Stimulated activated CD8-positive, alpha-beta memory T cell treated with anti-CD3 and anti-CD28 coated beads, Interleukin-15, amount 100 ng/mL, for 4 hours (primary cell): ENCODE results near the gene NPEPL1.

Experiments used
- DNase-seq, 2 donors: peaks; one replicate each; pipeline ENCODE4 v3.0.0-alpha.2; 2020; ENCODE audit warnings: low read depth in 2 of 2

NPEPL1 gene

GRCh38 chr20:58658760-58659159 is 33.8 kb upstream of the NPEPL1 start:
- DNase-seq: no peak

DNA sequence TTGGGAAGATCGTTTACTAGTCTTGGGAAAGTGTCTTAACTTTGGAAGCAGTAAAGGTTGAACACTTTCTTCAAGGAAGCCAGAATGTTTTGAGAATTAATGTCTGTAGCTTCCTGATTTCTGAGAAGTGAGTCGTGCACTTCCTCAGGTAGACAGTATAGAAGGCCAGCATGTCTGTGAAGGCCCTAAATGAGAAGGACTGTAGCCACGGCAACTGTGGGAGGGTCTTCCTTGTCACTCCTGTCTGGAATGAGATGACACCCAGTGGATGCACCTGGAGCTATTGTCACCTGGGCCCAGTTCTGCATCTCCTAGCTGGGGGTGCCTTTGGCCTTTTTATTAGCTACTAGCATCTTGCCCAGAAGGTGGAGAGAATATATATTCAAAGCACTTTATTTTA is 32.8 kb upstream of the NPEPL1 start:
- no peak for DNase-seq

- no peak for DNase-seq
Measured at GRCh38 chr20:58660855-58661597, 31.6 kb upstream of the NPEPL1 start.

DNA sequence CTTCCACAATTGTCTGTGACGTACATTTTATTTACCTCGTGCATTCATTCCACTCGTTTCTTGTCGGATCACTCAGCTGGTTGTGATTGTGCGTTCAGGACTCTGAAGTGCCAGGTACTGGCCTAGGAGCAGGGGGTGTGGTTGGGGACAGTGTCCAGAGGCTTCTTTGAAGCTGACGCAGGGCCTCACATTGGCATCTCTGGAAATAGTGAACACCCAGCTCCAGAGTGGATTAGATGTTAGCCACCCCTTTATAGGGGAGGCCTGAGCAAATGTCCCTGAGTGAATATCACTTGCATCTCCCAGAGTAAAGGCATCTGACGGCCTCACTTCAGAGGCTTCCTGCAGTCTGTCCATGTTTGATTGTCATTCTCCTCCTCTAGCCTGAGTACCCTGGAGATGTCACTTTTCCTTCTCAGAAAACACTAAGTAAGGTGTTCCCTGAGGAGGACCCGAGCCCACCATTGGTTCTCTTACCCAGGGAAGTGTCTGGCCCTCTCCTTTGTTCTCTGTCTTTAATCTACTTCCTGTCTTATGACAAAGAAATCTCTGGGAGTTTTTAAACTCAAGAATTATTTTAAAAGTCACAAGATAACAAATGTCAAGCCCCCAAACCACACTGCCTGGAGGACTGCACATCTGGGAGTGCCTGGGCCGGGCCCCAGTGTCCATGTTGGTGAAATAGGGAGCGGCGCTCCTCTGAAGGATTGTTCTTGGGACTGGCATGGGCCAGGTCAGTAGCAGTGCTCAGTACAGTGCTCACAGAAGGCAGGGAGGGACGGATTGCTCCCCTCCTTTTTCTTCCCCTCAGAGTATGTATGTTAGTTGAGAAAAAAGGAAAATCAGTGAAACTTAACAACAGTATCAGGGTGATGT is 30.8 kb upstream of the NPEPL1 start:
- DNase-seq: no peak

DNA sequence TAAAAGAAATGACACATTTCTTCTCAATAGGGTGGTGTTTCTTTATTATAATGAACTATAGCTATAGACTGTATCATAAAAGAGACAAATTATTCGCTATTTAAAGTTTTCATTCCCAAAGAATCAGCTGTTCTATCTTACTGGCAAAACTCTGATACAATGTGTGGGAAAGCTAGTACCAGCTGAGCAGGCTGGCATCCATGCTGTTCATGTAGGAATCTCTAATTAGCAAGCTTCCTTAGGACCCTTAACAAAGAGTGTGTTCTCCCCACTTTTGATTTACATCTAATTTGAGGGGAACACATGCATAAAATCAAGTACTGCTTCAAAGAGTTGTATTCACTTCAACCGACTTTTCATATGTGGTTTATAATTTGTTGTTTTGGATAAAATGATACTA is 28.3 kb upstream of the NPEPL1 start:
- no peak for DNase-seq

- DNase-seq: no peak
Measured at GRCh38 chr20:58664883-58665282, 27.7 kb upstream of the NPEPL1 start.

DNA sequence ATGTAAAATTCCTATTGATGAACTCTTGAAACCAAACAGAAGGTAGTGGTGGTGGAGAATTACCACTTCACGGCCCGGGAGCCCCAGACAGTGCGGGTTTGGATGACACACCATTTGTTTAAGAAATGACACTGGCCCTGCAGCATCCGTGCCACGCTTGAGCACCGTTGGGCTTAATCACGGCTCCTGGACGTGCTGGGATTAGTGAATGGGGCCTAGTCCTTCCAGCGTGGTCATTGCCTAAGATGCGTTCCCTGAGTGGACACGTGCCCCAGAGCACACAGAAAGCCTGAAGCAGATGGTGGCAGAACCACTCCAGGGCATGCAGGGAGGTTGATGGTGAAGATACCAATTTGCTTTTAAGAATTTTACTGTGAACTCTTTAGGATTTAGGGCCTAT is 27.0 kb upstream of the NPEPL1 start:
- DNase-seq: no peak

- no peak for DNase-seq
Measured at GRCh38 chr20:58666702-58667101, 25.9 kb upstream of the NPEPL1 start.

DNA sequence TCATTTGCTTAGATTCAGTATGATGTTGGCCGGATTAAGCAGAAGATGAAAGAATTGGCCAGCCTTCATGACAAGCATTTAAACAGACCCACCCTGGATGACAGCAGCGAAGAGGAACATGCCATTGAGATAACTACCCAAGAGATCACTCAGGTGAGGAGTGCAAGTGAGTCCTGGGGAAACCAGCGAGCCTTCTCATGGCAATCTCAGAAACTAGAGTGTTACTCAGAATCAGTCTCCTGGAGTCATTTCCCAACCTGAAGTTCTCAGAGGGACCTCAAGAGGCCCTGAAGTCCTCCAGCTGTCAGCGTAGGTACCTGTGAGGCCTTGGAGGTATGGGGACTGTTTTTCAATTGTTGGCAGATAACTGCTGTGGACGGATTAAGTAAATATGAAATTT is 24.6 kb upstream of the NPEPL1 start:
- DNase-seq: no peak

- DNase-seq: no peak
Measured at GRCh38 chr20:58668901-58669286, 23.7 kb upstream of the NPEPL1 start.

DNA sequence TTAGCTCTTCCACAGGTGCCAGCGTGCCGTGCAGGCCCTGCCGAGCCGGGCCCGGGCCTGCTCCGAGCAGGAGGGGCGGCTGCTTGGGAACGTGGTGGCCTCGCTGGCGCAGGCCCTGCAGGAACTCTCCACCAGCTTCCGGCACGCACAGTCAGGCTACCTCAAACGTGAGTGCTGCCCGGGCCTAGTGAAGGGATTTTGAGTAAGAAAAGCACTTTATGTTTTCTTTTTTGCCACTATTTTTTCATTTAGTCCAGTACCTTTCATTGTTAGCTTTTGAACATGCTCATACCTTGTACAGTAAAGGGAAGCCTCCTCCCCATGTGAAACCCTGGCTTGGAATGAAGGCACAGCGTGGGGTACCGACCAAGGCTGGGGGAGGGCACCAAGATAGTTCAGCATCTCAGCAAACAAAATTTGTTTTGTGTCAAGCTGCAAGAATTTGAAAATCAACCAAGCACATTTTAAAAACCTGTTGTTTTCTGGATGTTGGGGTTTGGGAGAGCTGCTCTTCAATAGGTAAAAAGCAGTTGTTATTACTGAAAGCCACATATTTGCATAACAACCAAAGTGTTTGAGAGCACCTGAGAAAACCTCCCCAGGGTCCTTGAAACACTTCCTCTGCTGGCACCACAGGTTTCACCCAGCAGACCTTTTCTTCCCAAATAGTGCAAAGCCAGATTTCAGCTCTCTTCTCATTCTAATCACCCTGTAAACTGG is 23.2 kb upstream of the NPEPL1 start:
- DNase-seq: no peak

GRCh38 chr20:58670102-58670501 is 22.5 kb upstream of the NPEPL1 start:
- no peak for DNase-seq

DNA sequence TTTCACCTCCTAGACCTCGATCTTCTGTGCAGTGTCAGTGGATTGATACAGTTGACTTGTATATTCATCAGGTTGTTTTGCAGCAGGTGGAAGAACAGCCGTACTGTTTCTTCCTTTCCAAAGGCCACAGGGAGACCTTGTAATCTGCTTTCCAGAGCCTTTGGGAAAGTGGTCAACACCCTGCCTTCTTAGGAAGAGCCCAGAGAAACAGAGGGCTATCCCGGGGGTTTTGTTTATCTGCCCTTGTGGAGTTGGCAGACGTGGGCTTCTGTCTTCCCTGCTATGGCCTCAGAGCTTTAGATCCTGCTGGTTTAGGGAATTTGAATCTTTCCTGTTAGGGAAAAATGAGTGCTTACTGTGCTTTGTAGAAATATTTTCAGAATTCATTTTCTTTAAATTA is 21.9 kb upstream of the NPEPL1 start:
- DNase-seq: no peak

GRCh38 chr20:58673119-58673518 is 19.5 kb upstream of the NPEPL1 start:
- DNase-seq: no peak

DNA sequence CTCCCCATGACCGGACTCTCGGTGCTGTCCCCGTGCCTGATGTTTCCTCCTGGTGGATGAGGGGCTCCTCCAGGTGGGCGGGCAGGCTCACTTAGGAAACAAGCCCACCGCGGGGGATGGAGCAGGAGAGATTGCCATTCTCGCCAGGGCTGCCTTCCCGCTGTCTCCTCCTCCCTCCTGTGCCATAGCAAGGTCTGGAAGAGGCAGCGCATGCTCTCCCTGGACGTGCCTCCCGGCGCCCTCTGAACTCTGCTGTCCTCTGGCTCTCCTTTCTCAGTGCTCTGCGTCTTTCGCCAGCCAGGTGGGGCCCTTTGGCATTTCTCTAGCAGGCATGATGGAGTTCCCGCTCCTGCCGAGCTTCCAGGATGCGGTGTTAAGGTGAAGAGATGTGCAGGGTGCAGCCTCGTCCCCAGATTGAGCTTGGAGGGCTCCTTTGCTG is 17.4 kb upstream of the NPEPL1 start:
- no peak for DNase-seq

DNA sequence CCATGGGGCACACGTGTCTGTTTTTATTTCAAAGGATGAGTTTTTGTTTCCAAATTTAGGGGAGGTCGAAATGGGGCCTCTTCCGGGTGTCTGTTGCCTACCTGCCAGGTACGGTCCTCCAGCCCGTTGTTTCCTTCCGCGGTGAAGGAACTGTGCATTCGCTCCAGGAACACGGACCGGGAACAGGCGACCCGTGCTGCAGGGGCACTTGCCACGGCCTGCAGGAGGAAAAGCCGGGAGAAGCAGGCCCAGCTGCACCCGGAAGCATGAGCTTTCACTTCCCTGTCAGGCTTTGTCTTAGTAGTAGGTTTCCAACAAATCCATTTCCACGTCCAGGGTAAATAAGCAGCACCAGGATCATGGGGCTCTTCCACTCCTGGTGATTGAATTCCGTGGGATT is 17.0 kb upstream of the NPEPL1 start:
- DNase-seq: no peak

- no peak for DNase-seq
Measured at GRCh38 chr20:58676161-58676560, 16.4 kb upstream of the NPEPL1 start.

DNA sequence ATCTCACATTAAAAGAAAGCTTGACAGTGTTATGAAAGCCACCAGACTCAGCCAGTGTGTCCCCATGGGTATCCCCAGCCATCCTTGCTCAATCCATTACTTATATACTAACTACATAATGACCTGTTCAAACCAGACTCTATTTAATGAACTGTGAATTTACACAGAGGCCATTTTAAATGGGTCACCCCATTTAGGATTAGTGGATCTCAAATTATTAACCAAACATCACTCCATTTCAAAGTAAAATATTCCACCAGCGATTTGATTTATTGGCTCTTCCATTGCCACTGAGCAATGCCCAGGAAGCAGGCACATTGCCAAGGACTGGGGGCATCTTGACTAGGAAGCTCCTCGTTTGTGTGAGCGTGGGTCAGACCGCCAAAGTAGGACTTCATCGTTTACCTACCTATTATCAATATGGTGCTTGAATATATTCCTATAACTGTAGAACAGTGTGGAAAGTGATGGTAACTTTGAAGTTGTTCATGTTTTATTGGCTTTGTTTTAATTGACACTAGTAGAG is 15.5 kb upstream of the NPEPL1 start:
- DNase-seq: no peak

GRCh38 chr20:58677808-58678207 is 14.8 kb upstream of the NPEPL1 start:
- DNase-seq: no peak

GRCh38 chr20:58678806-58679205 is 13.8 kb upstream of the NPEPL1 start:
- DNase-seq: no peak

DNA sequence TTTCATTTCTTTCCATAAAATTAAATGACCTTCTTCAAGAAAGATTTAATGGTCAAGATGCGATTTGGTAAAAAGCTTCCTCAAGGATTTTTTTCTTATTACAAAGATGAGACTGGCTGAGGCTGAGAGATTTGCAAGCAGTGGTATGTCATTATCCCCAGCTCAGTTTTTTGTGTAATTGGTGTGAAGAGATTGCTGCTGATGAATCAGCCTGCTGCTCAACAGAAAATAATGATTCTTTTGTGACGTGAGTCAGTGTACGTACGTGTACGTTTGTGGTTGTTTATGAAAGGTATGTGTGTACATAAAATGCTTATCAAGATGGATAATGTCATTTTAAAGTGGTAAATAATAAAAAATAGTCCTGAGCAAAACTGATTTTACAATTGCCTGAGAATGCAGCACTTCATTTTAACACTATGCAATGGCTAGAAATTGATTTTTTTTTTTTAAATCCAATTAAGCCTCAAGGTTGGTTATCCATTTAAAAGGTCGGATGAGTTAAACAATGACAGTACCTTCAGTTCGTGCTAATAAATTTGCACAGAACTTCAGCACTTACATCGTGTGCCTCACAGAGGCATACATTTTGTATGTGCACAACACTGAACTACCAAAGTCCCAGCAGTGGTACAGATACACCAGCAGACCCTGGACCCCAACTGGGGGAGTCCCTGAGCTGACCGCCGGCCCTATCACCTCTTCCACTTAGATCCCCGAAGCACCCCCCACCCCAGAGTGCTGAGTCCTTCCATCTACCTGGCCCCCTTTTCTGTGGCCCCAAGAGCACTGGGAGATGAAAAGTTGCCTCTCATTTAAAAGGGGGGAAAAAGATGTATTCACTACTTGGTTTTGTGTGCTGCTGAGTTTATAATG is 9.7 kb upstream of the NPEPL1 start:
- DNase-seq: no peak
